MM.1S (cell line): Measurements from ENCODE around the gene ZNF804A.

ENCODE experiments used
- EZH2phosphoT487 ChIP-seq: fragments of 300-600 bp; sonication (generic); IDR thresholded peaks from 2 replicates; pipeline ENCODE4 v1.6.1; 2018; ENCODE audit warnings: antibody characterized with exemption, low read length
- TF ChIP-seq, protein P1 (sequence below): fragments of 300-600 bp; sonication (generic); IDR thresholded peaks from 2 replicates; pipeline ENCODE4 v1.5.1; 2016; ENCODE audit warnings: antibody characterized with exemption, low read length, mixed read lengths

DNA sequence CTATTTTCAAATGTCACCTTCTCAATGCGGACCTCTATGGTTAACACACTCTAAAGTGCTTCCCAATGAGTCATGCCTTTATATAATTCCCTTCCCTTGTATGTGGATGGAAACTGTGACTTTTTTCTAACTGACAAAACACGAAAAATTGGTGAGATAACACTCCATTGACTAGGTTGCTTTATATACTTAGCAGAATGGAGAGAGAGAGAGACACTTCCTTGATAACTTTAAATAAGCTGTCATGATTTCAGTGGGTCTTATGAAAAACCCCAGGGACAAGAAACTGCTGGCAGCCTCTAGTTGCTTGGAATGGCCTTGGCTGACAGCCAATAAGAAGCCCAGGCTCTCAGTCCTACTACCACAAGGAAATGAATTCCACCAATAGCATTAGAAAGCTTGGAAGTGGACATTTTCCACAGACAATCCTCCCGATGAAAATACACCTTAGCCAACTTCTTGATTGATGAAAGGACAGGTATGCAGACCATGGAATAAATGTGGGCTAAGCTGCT lies 322.2 kb downstream of the ZNF804A start:
- TF ChIP-seq, protein P1, sequence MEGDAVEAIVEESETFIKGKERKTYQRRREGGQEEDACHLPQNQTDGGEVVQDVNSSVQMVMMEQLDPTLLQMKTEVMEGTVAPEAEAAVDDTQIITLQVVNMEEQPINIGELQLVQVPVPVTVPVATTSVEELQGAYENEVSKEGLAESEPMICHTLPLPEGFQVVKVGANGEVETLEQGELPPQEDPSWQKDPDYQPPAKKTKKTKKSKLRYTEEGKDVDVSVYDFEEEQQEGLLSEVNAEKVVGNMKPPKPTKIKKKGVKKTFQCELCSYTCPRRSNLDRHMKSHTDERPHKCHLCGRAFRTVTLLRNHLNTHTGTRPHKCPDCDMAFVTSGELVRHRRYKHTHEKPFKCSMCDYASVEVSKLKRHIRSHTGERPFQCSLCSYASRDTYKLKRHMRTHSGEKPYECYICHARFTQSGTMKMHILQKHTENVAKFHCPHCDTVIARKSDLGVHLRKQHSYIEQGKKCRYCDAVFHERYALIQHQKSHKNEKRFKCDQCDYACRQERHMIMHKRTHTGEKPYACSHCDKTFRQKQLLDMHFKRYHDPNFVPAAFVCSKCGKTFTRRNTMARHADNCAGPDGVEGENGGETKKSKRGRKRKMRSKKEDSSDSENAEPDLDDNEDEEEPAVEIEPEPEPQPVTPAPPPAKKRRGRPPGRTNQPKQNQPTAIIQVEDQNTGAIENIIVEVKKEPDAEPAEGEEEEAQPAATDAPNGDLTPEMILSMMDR: no peak
- no peak for TF ChIP-seq EZH2phosphoT487
